PFSK-1 (cell line): ENCODE data around the gene OAT.

Experiments used
- FOXP2 ChIP-seq: optimal IDR thresholded peaks from 2 replicates; pipeline ENCODE3; 2011; ENCODE audit warnings: borderline replicate concordance, control low read depth, inconsistent platforms; ENCODE audit not compliant: insufficient read depth; ENCODE audit errors: extremely low read length, extremely low read depth
- POLR2AphosphoS5 ChIP-seq: IDR thresholded peaks from 2 replicates; pipeline ENCODE4 v1.6.1; 2012; ENCODE audit warnings: low read depth, mild to moderate bottlenecking, control low read depth, low read length, moderate library complexity
- REST ChIP-seq, 2 experiments: IDR thresholded peaks; 2 replicates each; pipeline versions ENCODE4 v1.6.1 to v1.8.0; 2011 to 2012; ENCODE audit warnings: low read depth in 2 of 2, low read length in 2 of 2, control low read depth in 1 of 2, inconsistent platforms in 1 of 2, mild to moderate bottlenecking in 1 of 2, moderate library complexity in 1 of 2; ENCODE audit not compliant: insufficient read depth in 1 of 2
- SIN3A ChIP-seq: IDR thresholded peaks from 2 replicates; pipeline ENCODE4 v1.6.1; 2012; ENCODE audit warnings: mild to moderate bottlenecking, low read length, moderate library complexity, borderline replicate concordance; ENCODE audit not compliant: insufficient read depth

- TF ChIP-seq SIN3A = no peak
- no peak for TF ChIP-seq POLR2AphosphoS5
- TF ChIP-seq REST (IDR thresholded peaks at IDR 0.05; ENCODE audit: insufficient read depth in 1 of 2, low read depth in 2 of 2, low read length in 2 of 2) = no peak
- no peak for TF ChIP-seq FOXP2
Observed at GRCh38 chr10:124447751-124448466, 29.2 kb upstream of the OAT start.
